GM21423 (cell line): ENCODE data around the gene SPINT3.

ENCODE experiments used
- ATAC-seq: cut with Tn5 transposase; IDR thresholded peaks from one replicate; pipeline ENCODE4 v1.9.1; 2021; ENCODE audit warnings: mild to moderate bottlenecking, moderate library complexity; ENCODE audit not compliant: unreplicated experiment

Gene SPINT3

GRCh38 chr20:45463709-45464108 lies 51.7 kb downstream of the SPINT3 start:
- ATAC-seq = no peak

- no peak for ATAC-seq
Measured at GRCh38 chr20:45462711-45463509, 52.5 kb downstream of the SPINT3 start.
